GM12875 (cell line): ENCODE data around the gene CD180.

ENCODE experiments used
- H3K4me3 ChIP-seq: one replicate; pipeline ENCODE4 v1.5.1; 2011; ENCODE audit warnings: low read depth, low read length, control low read depth
- TF ChIP-seq, protein P1 (sequence below): IDR thresholded peaks from 2 replicates; pipeline ENCODE4 v1.5.1; 2011; ENCODE audit warnings: low read depth, mild to moderate bottlenecking, control low read depth, inconsistent platforms, low read length, moderate library complexity, borderline replicate concordance; ENCODE audit not compliant: insufficient read depth

Gene CD180

DNA sequence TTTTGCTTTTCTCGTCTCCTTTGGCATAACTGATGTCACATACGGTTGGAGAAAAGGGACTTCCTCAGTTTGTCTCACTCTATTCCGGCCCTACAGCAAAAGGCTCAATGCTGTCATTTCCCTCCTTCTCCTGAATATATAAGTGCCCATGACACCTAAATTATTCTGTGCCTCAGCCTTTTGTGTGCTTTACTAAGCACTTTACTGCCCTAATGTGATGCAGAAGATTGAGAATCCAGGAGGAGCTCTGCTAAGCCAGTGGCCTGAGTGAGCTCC, 7.6 kb downstream of the CD180 start:
- no peak overlapping the region for H3K4me3 ChIP-seq
- TF ChIP-seq, protein P1, sequence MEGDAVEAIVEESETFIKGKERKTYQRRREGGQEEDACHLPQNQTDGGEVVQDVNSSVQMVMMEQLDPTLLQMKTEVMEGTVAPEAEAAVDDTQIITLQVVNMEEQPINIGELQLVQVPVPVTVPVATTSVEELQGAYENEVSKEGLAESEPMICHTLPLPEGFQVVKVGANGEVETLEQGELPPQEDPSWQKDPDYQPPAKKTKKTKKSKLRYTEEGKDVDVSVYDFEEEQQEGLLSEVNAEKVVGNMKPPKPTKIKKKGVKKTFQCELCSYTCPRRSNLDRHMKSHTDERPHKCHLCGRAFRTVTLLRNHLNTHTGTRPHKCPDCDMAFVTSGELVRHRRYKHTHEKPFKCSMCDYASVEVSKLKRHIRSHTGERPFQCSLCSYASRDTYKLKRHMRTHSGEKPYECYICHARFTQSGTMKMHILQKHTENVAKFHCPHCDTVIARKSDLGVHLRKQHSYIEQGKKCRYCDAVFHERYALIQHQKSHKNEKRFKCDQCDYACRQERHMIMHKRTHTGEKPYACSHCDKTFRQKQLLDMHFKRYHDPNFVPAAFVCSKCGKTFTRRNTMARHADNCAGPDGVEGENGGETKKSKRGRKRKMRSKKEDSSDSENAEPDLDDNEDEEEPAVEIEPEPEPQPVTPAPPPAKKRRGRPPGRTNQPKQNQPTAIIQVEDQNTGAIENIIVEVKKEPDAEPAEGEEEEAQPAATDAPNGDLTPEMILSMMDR: no peak

DNA sequence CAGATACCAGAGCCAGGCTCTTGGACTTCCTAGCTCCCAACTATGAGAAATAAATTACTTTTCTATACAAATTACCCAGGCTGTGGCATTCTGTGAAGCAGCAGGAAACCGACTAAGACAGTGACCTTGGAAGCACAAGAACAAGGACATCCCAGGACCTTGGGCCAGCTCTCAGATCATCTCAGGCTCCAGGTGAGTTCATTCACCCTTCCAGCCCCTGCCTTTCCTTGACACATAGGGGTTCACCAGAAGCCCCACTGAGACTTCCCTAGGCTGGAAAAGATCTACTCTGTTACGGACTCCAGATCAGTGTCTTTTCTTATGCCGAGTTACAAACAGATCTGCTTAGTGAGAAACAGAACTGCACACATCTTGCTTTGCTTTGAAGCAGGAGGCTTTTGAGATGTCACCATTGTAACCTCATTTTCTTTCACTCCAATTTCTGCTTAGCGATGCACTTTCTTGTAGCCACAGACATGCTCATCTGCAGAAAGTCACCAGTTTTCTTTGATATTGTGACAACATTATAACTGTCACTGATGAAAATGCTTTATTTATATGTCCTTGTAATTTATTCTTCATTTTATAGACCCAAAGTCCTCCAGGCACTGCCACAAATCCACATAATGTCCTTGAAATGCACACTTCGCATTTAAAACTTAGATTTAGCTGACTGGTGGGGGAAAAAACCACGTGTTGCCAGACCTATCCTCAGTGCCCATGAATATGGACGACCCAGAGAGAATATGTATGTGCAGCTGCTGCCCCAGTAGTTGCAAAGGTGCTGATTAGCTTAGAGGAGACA, 8.1 kb downstream of the CD180 start:
- no peak overlapping the region for H3K4me3 ChIP-seq
- TF ChIP-seq, protein P1: no peak

DNA sequence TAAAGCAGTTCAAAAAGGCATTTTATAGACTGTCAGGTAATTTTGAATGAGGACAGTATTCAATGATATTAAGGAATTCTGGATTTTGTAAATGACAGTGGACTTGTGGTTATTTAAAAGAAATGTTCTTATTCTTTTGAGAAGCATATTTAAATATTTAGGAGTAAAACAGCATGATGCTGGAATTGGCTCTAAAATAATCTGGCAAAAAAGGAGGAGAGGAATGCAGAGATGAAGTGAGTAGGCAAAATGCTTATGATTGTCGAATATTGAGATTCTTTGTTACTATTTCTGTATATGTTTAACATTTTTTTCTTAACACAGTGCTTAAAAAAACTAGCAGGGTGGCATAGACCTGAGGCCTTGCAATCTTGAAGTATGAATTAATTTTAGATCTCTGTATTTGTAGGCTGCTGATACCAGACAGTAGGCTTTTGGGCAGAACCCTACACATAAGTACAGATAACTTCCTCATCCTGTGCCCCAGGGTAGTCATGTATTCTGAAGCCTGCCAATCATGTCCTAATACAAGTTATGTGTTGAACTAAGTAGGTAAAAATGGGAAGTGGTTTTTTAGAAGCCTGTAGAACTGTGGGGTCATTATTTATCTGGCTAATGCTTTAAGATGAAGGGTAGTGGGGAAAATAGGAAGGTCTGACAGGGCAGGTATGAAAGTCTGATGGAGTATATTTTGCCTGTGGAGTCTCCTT, 9.4 kb downstream of the CD180 start:
- TF ChIP-seq, protein P1: no peak
- H3K4me3 ChIP-seq: no peak overlapping the region

DNA sequence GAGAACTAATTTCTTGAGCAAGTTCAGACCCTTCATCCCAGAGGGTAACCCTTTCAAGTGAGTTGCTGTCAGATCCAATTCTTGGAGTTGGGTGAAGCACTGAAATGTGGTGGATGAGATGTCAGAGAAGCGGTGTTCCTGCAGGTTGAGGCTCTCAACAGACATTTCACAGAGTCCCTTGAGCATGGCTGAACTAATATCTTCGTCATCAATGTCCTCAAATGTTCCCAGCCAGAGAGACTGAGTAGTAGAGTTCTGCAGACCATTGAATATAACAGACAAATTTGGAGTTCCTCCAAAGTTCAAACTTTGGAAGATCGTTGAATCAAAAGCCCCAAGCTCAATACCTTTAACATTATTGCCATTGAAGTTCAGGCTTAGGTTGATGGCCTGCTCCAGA, 12.7 kb downstream of the CD180 start:
- no peak overlapping the region for H3K4me3 ChIP-seq
- TF ChIP-seq, protein P1: no peak

DNA sequence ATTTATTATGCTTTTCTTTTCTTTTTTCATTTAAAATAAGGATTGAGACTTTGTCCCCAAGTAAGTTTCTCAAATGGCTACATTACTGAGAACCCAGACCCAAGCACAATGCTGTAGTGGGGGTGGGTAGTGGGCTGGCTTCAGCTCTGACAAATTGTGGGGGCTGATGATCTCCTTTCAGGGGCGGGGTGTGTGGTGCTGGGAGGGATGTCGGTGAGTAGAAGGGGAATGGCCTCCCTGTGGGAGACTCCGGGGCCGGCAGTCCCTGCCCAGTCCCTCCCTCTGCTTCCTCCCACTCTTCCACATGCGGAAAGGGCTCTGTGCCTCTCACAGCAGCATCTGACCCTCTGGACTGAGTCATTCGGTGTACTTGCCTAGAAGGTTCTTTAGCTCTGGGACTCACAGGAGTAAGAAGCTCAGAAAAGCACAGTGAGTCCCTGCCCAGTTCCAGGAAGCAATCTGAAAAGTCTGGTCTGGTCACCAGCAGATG, 14.3 kb downstream of the CD180 start:
- TF ChIP-seq, protein P1: no peak
- H3K4me3 ChIP-seq: no peak overlapping the region

DNA sequence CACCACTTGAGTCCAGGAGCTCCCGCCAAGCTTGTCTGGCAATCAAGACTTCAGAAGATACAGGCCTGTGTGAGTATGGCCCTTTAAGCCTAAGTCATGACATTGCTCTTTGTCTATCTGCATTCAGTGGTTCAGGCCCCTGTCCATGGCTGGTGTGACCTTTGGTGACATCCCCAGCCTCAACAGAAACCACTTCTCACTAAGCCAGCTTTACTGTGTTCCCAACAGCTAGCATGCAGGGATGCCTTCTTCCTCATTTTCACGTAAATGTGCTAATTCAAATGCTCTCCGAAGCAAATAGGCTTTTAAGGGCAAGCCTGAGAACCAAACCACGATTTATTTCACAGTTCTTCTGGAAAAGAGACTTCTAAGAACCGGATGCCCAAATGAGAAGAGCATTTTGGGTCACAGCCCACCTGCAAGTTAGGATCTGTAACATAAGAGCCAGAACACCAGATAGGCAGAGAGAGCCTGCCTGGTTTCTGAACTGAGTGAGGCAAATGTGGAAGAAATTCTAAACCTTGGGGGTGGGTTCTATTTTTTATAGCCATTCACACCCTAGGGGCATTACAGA, 14.9 kb downstream of the CD180 start:
- TF ChIP-seq, protein P1: no peak
- no peak overlapping the region for H3K4me3 ChIP-seq
